CD14-positive monocyte (primary cell): Measurements from ENCODE around the gene DGKI. TPM values are rescaled to one million over a fixed set of nuclear protein-coding genes. Genes with fewer than 3 reads are reported as not detected.

Experiments used
- DNase-seq, 3 donors: peaks; one replicate each; pipeline ENCODE4 v3.0.0-alpha.2; 2011 to 2022
- H2AFZ ChIP-seq: 2 replicates; pipeline ENCODE4 v1.6.0; 2012; ENCODE audit warnings: mild to moderate bottlenecking, low read depth, low read length, inconsistent platforms; ENCODE audit not compliant: insufficient read depth, poor library complexity, severe bottlenecking
- H3K27ac ChIP-seq, 2 donors: 1 replicate in 1 of 2; 2 replicates in 1 of 2; pipeline ENCODE4 v1.5.1; 2012 to 2013; ENCODE audit warnings: low read length in 2 of 2, control low read depth in 1 of 2, inconsistent platforms in 1 of 2, low read depth in 1 of 2, mild to moderate bottlenecking in 1 of 2
- H3K27me3 ChIP-seq, 2 donors: one replicate each; pipeline versions ENCODE4 v1.6.0 to v1.6.1; 2011 to 2013; ENCODE audit warnings: low read length in 2 of 2; ENCODE audit not compliant: control insufficient read depth in 2 of 2, insufficient read depth in 2 of 2
- H3K36me3 ChIP-seq, 2 donors: replicated peaks in 1 of 2; 1 replicate in 1 of 2; 2 replicates in 1 of 2; pipeline versions ENCODE4 v1.5.1 to v1.6.1; 2012 to 2013; ENCODE audit warnings: low read length in 2 of 2, control low read depth in 1 of 2, inconsistent platforms in 1 of 2, mild to moderate bottlenecking in 1 of 2; ENCODE audit not compliant: insufficient read depth in 2 of 2, control insufficient read depth in 1 of 2
- H3K4me1 ChIP-seq, 2 donors: 1 replicate in 1 of 2; 2 replicates in 1 of 2; pipeline versions ENCODE4 v1.5.1 to v1.6.1; 2012 to 2013; ENCODE audit warnings: low read length in 2 of 2, control low read depth in 1 of 2, inconsistent platforms in 1 of 2, mild to moderate bottlenecking in 1 of 2, moderate library complexity in 1 of 2; ENCODE audit not compliant: insufficient read depth in 2 of 2, control insufficient read depth in 1 of 2
- H3K4me2 ChIP-seq: replicated peaks from 2 replicates; pipeline ENCODE3; 2012; ENCODE audit warnings: low read length, moderate library complexity, mild to moderate bottlenecking; ENCODE audit not compliant: poor library complexity, severe bottlenecking; ENCODE audit errors: extremely low read depth
- H3K4me3 ChIP-seq, 3 experiments: fragments of 200-600 bp in 1 of 3; sonication (generic) in 1 of 3; replicated peaks in 1 of 3; 1 replicate in 2 of 3; 2 replicates in 1 of 3; pipeline ENCODE4 v1.5.1; 2011 to 2013; ENCODE audit warnings: low read length in 3 of 3, mild to moderate bottlenecking in 3 of 3, control low read depth in 2 of 3, low read depth in 2 of 3, inconsistent platforms in 1 of 3, moderate library complexity in 1 of 3
- H3K79me2 ChIP-seq: 2 replicates; pipeline ENCODE4 v1.6.0; 2012; ENCODE audit warnings: mild to moderate bottlenecking, control low read depth, inconsistent platforms, low read length, moderate library complexity; ENCODE audit not compliant: insufficient read depth
- H3K9ac ChIP-seq: 2 replicates; pipeline ENCODE4 v1.6.0; 2017; ENCODE audit warnings: low read length, mild to moderate bottlenecking; ENCODE audit not compliant: insufficient read depth, poor library complexity, severe bottlenecking
- H3K9me3 ChIP-seq, 2 donors: replicated peaks in 1 of 2; 1 replicate in 1 of 2; 2 replicates in 1 of 2; pipeline versions ENCODE4 v1.5.1 to v1.6.1; 2012 to 2013; ENCODE audit warnings: low read length in 2 of 2, control low read depth in 1 of 2; ENCODE audit not compliant: control insufficient read depth in 1 of 2, insufficient read depth in 1 of 2
- H4K20me1 ChIP-seq: 2 replicates; pipeline ENCODE4 v1.6.0; 2012; ENCODE audit warnings: mild to moderate bottlenecking, low read length, control low read depth, moderate library complexity; ENCODE audit not compliant: insufficient read depth
- H3K27ac Mint-ChIP-seq, 7 donors: one replicate each; pipeline ENCODE4 v1.8.0; 2020; ENCODE audit warnings: mild to moderate bottlenecking in 7 of 7, mixed read lengths in 7 of 7, moderate library complexity in 6 of 7, inconsistent platforms in 2 of 7
- H3K27me3 Mint-ChIP-seq, 3 donors: one replicate each; pipeline ENCODE4 v1.8.0; 2021 to 2022; ENCODE audit warnings: low read depth in 3 of 3, mild to moderate bottlenecking in 3 of 3, mixed read lengths in 3 of 3, moderate library complexity in 3 of 3, inconsistent platforms in 1 of 3
- H3K36me3 Mint-ChIP-seq, 2 donors: one replicate each; pipeline ENCODE4 v1.8.0; 2020; ENCODE audit warnings: mixed read lengths in 2 of 2, inconsistent platforms in 1 of 2, mild to moderate bottlenecking in 1 of 2
- H3K4me1 Mint-ChIP-seq: one replicate; pipeline ENCODE4 v1.8.0; 2020; ENCODE audit warnings: mild to moderate bottlenecking, mixed read lengths
- H3K4me3 Mint-ChIP-seq, 2 donors: one replicate each; pipeline ENCODE4 v1.8.0; 2020; ENCODE audit warnings: mild to moderate bottlenecking in 2 of 2, mixed read lengths in 2 of 2, moderate library complexity in 1 of 2
- H3K9me3 Mint-ChIP-seq, 7 donors: one replicate each; pipeline ENCODE4 v1.8.0; 2020 to 2022; ENCODE audit warnings: mixed read lengths in 7 of 7, mild to moderate bottlenecking in 6 of 7, moderate library complexity in 6 of 7, inconsistent platforms in 2 of 7
- CTCF ChIP-seq: fragments of 200-600 bp; IDR thresholded peaks from one replicate; pipeline ENCODE4 v1.8.0; 2022; ENCODE audit warnings: antibody characterized with exemption, mild to moderate bottlenecking
- WGBS: methylation state at CpG from one replicate; pipeline ENCODE4 v1.1.5; 2013; ENCODE audit warnings: missing lambda C conversion rate; ENCODE audit not compliant: insufficient coverage; 5-methylcytosine and 5-hydroxymethylcytosine counted together
- intact Hi-C, 2 donors: fragments of 100-400 bp; cut with micrococcal nuclease; formaldehyde crosslinking; loops; one replicate each; pipeline versions ENCODE4 v1.15.0 to v1.15.1; 2023
- polyA plus RNA-seq, 3 donors: library from polyadenylated mRNA; depleted of rRNA in 1 of 3; unstranded in 2 of 3; stranded (reverse) in 1 of 3; fragments of 300-500 nt in 2 of 3; fragments of >200 nt in 1 of 3; fragmentation: Illumina TruSeq in 2 of 3; gene quantifications; 1 replicate in 2 of 3; 2 replicates in 1 of 3; pipeline ENCODE4 v1.2.3, GENCODE V29; 2012 to 2021

DGKI gene
- polyA plus RNA-seq, 3 donors = not detected

DNA sequence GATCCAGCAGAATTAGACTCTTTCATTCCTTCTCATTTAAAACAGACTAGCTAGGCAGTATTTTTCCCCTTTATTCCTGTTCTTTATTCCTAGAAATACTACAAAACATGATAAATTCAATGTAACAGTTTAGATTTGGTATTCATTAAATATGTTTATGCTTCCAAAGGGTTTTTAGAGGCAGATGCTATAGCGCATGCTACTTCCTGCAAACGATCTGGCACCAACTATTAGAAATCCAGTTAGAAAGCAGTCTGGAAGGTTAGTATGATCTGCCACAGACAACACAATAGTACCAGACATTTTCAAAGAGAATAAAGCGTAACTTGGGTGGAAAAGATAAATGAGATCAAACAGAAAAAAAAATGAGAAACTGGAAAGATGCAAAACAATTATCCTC is 439.7 kb downstream of the DGKI start:
- no peaks in the 10 kb centered on the region for H3K27me3 ChIP-seq
- no peaks in the 10 kb centered on the region for H3K36me3 Mint-ChIP-seq
- H3K27ac Mint-ChIP-seq = no peak overlapping the region
- no peaks in the 10 kb centered on the region for H4K20me1 ChIP-seq
- no peaks in the 10 kb centered on the region for H3K4me1 ChIP-seq
- no peak overlapping the region for H3K9ac ChIP-seq
- TF ChIP-seq CTCF = no peak
- no CpG with 5 or more reads among the region's 3 CpGs for WGBS
- no peak overlapping the region for H2AFZ ChIP-seq
- no peaks in the 10 kb centered on the region for H3K27me3 Mint-ChIP-seq
- H3K4me3 ChIP-seq = no peak overlapping the region
- DNase-seq = no peak
- no peaks in the 10 kb centered on the region for H3K79me2 ChIP-seq
- peaks cover 0 to 2% (median 0%) of the 10 kb centered on the region in 7 donors for H3K9me3 Mint-ChIP-seq
- H3K4me1 Mint-ChIP-seq = no peaks in the 10 kb centered on the region
- H3K4me3 Mint-ChIP-seq = no peak overlapping the region
- intact Hi-C loops = no loop called here
- no peak overlapping the region for H3K4me2 ChIP-seq
- no peaks in the 10 kb centered on the region for H3K36me3 ChIP-seq
- no peak overlapping the region for H3K27ac ChIP-seq
- no peaks in the 10 kb centered on the region for H3K9me3 ChIP-seq

GRCh38 chr7:137404660-137405317 is 442.0 kb downstream of the DGKI start:
- intact Hi-C loops = no loop called here
- no peak overlapping the region for H3K9ac ChIP-seq
- no peak for DNase-seq
- Mint-ChIP-seq H3K36me3 (no peaks in the 10 kb centered on the region), H3K27ac (no peak overlapping the region), H3K9me3 (peaks cover 0 to 3% (median 0%) of the 10 kb centered on the region in 7 donors), H3K4me1 (no peaks in the 10 kb centered on the region), H3K4me3 (no peak overlapping the region), H3K27me3 (no peaks in the 10 kb centered on the region)
- H2AFZ ChIP-seq = no peak overlapping the region
- no peaks in the 10 kb centered on the region for H3K36me3 ChIP-seq
- H4K20me1 ChIP-seq = no peaks in the 10 kb centered on the region
- no peaks in the 10 kb centered on the region for H3K4me1 ChIP-seq
- 54% methylated on average over 3 of the region's 5 CpGs for WGBS
- no peak overlapping the region for H3K4me2 ChIP-seq
- H3K27ac ChIP-seq = no peak overlapping the region
- no peak for TF ChIP-seq CTCF
- no peak overlapping the region for H3K4me3 ChIP-seq
- no peaks in the 10 kb centered on the region for H3K79me2 ChIP-seq
- H3K27me3 ChIP-seq = no peaks in the 10 kb centered on the region
- no peaks in the 10 kb centered on the region for H3K9me3 ChIP-seq
